ENCODE data around the gene NKX2-3.

NKX2-3 gene

DNA sequence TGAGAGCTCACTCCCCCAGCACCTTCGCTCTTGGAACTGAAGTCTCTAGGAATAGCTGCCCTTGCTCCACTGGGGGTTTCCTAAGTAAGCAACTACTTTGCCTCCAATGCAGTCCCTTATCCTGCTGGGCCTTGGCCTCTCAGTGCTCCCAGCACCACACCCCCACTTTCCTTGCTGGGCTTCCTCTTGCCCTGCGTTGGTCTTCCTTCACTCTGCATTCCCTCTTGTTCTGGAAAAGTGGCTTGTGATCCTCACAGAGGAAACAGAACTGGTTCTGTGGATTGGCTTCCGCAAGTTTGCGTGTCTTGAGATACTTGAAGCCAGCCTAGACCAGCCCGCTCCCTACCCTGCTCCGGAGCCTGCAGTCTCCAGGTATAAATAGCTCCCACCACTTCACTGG, 6.4 kb downstream of the NKX2-3 start:
- DNase-seq: no peak

DNA sequence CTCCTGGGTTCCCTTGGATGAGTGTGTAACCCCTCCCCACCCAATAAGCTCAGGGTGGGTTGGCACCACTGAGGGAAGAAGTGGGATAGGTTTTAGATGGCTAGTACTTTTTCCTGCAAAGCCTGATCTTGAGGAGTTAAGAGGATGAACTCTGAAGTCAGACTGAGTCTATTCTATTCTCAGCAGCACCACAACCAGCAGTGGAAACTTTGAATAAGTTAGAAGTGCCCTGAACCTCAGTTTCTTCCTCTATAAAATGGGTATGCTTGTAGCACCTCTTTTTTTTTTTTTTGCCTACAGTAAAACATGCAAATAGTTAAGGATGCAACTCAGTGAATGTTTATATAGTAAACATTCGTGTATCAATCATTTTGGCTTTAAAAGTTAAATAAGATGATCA, 7.1 kb downstream of the NKX2-3 start:
- no peak for DNase-seq

DNA sequence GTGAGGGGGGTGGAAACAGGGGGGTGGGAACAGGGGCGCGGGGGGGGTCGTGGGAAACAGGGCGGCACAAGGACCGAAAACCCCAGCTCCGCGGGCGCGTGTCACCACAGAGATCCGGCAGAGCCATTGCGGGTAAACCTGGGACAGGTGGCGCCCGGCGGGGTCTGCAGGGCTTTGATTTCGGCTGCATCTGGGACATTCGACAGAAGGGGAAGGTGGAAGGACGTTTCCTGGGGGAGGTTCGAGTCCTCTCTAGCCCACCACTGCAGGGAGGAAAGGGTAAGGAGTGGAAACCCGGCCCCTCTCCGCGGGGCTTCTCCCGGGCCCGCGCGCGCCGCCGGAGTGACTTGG, 7.5 kb downstream of the NKX2-3 start:
- DNase-seq: no peak

DNA sequence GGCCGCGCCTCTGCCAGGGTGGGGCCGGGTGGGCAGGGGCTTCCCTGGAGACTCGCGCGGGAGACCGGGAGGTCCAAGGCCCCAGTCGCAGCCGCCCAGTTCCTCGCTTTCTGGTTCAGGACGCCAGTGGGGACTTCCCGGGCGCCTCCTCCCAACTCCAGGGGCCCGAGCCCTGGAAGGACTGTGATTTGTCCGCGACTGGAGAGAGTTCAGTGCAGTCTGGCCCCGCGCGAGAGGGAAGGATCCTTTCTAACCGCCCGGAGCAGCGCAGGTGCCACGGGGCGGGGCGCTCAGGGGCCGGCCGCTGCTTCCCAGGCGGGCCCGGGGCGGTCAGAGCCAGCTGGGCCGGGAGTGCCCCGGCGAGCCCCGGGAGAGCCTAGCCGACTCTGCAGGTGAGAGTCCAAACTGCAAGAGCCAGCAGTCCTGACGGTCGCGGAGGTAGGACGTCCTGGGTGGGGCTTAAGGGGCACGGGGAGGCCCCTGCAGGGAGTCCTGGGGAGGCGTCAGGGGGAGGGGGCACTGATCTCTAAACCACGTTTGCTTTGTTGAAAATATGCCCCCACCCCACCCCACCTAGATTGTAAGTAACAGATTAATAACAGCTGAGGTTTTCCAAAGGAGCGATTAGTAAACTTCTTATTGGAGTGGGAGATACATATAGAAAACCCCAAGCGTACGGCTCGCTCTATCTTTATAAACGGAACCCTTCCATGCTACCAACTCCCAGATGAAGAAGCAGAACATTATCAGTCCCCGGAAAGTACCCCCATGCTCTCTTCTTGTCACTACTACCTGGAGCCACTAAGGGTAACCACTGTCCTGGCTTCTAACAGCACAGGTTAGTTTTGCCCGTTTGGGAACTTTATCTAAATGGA, 8.2 kb downstream of the NKX2-3 start:
- DNase-seq: peak; percentile 32

DNA sequence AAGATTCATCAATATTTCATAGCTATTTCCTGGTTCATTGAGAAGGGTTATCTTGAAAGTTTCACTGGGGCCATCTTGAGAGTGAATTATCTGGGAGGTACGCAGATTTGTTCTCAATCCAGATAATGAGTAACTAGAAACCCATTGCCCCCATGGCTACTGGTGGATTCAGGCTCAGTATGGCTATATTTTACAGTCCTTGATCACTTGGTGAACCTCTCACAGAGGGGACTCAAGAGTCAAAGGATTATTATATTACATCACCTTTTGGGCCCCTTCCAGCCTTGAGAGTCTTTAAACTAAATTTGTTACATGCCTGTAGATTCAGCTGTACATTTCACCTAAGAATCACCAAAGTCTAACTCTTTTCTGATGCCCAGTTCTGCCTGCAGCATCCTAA, 11.6 kb downstream of the NKX2-3 start:
- DNase-seq: no peak

DNA sequence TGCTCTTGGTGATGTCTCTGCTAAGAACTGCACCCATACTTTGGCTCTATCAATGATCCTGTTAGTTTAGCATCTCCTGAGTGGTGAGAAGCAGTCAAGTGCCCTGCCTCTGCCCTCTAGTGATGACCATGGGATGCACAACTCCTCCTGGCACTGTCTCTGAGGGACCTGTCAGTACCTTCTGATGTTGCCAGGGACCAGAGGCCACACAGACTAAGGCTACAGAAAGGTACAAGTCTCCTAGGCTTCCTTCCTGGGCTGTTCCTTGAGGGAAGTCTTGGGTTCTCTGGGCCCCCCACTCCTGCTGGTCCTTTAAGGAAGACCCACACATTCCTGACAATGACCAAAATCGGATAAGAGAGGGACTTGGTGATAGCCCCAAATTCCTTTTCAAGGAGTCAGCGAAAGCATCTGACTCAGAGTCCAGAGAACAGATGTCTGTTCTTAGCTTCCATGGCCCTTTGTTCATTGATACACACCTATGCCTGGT, 15.3 kb downstream of the NKX2-3 start:
- peak; percentile 14 for DNase-seq

DNA sequence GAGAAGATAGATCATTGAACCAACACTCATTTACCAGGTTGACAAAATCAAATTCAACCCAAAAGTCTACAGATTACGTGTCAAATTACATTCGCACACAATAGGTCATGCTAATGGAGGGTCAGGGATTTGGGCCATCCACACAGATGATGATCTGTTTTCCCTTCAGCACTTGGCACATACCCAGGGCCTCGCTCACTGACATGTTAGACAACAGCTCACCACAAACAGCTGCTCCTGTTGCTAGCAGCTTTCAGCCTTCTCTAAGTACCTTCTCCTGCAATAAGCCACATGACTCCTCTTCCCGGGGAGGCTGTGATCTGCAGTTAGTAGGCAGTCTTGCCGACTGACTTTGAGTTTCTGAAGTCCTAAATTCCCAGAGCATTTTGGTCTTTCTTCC, 18.4 kb downstream of the NKX2-3 start:
- peak; percentile 93 for DNase-seq

DNA sequence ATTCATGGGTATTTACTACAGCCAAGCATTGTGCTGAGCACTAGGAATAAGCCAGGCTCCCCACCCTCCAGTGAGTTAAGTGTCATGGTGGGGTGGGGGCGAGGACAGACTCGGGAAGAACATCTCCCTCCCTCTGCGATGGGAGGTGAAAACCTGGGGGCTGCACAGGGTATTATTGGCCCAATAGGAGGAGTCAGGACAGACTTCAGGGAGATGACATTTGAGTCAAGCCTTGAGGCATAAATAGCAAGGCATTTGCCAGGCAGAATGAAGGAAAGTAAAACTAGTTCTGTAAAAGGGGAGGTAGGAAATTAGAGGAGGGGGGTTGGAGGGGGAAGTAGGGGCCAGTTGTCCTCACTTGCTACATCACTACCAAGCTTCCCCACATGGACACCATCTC, 18.9 kb downstream of the NKX2-3 start:
- peak; percentile 41 for DNase-seq

DNA sequence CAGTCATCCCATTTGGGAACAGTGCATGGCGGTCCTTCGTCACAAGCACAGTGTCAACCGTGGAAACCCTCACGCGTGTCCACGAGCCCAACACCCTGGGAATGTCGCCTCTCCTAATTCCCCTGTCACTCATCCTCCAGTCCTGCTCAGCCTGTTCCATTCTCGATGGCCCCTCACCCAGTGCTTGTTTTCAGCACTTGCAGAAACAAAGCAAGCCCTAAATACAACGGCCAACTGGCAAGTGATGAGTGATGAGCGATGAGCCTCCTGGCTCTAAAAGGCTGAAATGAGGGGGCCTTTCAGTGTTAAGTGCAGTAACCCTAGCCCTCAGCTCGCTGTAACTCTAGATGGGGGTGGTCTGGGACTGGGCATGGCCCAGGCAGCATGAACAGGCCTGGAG, 22.6 kb downstream of the NKX2-3 start:
- DNase-seq: no peak

DNA sequence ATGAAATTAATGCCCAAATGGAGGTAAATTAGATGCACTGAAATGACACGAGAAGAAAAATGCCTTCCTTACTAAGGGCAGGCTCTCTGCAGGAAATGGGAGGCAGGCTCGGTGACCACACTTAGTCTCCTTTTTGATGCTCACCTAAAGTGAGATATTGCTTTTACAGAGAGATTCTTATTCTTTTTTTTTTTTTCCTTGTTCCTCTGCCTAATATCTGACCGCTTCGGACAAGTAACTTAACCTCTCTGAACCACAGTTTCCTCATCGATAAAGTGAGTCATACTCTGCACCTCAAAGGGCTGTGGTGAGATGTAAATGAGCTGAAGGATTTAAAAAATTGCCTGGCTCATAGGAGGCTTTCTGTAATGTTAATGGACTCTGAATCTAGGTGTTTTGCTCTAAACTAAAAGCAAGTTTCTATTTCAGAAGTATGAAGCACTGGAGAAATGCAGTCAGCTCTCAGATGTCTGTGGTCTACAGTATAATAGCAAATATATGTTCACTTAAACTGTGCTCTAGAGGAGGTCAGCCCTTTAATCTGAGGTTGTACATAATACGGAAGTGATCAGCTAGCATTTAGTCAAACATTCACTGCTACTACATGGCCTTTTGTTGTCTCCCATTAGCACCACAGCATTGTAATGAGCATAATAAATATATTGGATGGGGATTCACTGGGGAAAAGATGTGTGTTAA, 23.2 kb downstream of the NKX2-3 start:
- DNase-seq: no peak

DNA sequence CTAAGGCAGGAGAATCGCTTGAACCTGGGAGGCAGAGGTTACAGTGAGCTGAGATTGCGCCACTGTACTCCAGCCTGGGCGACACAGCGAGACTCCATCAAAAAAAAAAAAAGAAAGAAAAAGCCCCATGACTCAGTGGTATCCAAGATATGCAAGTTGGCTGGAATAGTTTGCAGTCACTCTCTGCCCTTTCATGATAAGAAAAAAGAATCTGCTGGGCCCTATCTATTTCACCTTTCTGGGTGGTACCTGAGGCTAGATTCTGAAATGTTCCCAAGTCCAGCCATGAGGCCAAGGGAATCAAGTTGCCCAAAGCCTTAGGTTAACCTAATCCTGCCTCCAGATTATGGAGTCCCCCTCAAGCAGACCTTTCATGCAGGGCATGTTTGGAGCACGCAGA, 24.3 kb downstream of the NKX2-3 start:
- no peak for DNase-seq

DNA sequence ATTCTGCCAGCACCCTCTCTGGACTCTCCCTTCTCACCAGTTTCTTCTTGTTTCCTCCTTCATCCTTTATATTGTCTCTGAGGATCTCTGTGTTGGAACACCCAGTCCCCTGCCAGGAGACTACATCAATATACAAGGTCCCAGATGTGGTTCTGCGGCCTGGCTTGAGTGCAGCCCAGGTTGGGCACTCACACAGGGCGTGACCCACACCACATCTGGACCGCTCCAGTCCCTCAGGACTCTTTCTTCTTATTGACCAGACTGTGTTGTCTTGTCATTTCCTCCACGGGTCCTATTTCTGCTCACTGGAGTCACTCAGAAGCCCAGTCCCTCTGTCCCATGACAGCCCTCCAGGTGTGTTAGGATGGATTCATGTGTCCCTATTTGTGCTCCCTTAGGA, 26.0 kb downstream of the NKX2-3 start:
- DNase-seq: no peak

DNA sequence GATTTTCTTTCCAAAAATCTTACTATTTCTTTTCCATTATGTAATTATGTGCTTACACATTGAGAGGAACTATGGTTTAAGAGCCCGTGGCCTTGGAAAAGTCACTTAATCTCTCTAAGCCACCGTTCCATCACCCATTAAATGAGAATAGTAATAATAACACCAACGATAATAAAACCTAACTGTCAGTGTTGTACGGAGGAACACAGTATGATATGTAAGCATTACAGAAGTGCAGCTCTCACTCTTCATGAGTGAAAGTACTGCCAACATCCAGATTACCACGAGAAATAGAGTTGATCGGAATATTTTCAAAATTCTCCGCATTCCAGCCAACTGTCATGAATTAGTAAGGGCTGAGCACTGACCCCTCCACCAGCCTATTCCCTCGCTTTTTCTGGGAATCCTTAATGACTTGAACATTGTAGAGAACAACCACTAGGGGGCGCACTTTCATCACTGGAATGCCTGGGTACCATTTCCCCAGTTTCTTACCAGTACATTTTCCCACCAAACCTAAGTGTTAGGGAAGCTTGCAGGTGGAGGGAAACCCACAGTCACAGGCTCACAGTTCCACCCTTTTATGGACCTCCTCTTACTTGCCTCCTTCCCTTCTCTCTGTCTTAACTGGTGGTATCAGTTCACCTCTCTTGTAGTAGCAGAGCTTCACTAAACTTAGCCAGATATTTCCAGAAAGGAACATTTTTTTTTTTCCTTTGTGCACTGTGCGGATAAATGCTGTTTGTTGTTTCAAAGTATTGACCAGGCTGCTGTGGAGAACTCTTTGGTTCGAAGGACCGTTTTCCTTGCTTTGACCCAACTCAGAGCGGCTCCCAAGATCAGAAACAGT, 27.8 kb downstream of the NKX2-3 start:
- DNase-seq: peak; percentile 68

DNA sequence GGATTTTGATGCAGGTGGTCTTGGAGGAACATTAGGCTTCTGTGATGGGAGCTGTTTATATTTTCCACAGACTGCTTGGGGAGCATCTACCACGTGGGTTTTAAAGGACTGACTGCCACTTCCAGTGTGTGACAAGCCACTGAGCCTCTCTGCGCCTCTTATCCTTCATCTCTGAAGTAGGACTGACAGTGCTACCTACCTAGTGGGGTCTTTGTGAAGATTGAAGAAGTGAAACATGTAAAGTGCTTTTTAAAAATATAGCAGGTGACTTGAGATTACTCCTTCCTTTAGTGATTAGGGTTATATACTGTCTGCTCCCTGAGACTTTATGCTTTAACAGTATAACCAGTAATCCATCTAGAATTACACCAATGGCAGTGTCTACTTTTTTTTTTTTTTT, 29.9 kb downstream of the NKX2-3 start:
- DNase-seq: no peak

DNA sequence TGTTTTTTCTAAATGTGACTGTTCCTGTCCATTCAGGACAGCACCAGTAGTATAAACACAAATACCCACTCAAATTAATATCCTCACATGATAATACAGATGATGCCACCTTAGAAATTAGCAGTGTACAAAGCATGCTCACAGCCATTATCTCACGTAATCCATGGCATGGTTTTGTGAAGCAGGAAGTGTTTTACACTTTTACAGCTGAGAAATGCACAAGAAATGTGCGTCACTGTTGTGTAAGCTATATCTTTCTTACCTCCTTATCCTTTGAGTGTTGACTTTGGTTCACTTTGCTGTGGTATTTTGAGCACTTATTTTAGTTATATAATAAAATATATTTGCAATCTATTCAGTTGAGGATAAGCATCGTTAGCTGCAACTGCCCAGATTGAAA, 31.6 kb downstream of the NKX2-3 start:
- DNase-seq: no peak

DNA sequence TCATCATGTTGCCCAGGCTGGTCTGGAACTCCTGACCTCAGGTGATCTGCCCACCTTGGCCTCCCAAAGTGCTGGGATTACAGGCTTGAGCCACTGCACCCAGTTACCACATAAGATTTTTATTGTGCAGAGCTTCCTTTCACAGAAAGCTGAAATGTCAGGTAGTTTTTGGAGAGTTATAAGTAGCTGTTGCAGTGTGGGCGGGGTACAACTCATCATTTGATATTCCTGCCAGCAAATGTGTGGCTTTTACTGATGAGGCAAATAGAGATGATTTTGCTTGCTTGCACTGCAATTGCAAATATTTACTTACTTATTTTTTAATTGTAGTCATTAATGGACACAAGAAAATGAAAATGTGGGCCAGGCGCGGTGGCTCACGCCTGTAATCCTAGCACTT, 32.4 kb downstream of the NKX2-3 start:
- DNase-seq: no peak

DNA sequence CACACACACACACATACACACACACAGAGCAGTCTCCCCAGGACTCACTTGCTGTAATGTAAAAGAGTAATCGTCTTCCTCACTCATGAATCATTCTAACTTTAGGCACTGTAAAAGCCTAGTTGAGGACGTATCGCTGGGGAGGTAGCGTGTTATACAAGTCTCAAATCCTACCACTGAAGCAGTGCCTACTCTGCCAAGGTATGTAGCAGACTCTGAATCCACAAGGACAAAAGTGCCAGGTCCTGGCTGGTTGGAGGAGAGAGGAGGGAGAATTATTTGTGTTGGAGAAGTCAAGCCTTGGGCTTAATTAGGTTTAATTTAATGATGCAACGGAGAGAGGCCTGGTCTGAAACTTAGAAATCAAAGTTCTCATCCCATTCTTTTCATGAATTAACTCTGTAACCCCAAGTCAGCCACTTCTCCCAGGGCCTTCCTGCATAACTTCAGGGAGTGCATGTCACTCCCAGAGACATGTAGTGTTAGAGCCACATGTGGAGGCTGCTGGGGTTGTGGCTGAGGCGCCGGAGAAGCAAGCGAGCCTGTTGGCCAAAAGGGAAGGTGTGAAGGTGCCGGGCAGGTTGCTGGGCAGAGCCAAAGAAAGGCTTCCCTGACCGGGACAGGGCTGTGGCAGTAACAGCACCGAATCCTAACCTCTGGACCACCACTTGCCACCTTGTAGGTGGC, 36.7 kb downstream of the NKX2-3 start:
- no peak for DNase-seq

DNA sequence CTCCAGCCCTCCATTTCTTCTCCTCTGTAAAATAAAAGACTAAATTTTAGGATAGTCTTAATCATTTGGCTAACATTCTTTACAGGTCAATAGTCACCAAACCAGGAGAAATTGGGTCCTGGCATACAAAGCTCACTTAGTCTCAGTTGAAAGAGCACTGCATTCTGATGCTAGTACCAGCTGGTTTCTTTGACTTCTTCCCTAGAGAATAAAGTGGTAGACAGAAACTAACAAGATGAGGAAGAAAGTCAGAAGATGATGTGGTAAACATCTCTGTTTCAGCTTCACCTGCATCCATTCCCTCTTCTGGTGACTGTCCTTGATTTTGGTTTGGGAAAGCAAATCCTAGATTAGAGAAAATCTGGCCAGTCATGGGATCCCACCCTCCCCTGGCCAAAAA, 37.2 kb downstream of the NKX2-3 start:
- DNase-seq: no peak

DNA sequence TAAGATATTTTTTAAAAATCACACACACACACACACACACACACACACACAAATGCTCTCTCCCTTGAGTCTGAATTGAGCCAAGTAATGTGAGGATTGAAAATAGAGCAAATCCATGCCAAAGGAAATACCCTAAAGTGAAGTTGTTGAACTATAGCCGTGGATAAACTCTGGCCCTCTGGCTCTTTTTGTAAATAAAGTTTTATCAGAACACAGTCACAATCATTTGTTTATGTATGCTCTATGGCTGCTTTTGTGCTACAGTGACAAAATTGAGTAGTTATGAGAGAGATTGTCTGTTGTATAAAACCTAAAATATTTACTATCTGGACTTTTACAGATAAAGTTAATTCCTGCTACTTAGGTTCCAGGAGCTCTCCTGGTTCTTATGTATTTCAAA, 39.1 kb downstream of the NKX2-3 start:
- no peak for DNase-seq

DNA sequence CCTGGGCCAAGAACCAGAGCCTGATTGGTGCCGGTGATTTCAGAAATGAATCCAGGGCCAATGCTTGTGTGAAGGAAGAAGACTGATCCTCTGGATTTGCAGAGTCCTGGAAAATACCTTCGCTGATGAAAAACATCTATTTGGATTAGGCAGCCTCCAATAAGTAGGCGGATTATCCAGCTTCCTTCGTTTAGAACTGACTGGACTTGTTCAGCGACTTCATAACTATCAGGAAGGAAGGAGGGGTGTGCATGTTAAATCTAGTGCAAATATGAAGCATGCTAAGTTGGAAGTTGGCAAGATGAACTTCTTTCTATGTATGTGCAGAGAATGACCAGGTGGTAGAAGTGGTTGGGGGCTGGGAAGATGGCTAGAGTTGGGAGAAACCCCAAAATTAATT, 41.0 kb downstream of the NKX2-3 start:
- DNase-seq: no peak

DNA sequence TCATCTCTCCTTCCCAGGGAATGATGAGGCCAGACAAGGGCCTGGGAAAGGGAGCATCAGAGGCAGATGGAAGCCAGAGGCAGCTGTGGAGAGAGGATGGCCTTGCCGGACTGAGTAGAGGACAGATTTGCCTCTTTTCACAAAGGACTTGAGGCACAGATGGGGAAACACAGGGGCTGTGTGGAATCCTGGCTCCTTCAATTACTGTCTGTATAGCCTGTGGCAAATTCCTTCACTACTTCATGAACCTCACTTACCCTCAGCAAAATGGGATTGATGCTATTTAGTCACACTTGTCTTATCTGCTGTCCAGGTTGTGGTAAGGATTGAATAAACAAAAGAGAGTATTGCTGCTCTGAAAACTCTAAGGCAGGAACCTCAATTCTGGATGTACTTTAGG, 47.2 kb downstream of the NKX2-3 start:
- DNase-seq: no peak

DNA sequence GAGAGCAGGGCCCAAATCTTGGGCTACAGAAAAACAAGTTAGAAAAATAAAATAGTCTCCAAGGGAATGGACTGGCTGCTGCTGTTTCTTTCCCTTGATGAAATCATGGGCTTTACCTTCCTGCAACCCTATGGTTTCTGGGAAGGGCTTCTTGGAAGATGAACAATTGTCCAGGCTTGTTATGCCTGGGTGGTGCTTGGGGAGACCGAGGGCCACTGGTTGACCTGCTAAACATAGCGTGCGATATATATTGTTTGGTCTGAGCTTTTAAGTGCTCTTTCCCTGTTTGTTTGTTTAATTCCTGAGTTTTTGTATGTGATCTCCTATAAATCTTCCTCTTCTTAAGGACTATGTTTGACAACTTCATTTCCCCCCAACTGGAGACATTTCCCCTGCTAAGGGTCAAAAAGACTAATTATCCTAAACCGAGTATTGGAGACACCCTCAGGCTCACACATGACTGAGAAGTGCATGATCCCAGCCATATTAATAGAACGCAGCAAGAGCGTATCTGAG, 49.6 kb downstream of the NKX2-3 start:
- no peak for DNase-seq

DNA sequence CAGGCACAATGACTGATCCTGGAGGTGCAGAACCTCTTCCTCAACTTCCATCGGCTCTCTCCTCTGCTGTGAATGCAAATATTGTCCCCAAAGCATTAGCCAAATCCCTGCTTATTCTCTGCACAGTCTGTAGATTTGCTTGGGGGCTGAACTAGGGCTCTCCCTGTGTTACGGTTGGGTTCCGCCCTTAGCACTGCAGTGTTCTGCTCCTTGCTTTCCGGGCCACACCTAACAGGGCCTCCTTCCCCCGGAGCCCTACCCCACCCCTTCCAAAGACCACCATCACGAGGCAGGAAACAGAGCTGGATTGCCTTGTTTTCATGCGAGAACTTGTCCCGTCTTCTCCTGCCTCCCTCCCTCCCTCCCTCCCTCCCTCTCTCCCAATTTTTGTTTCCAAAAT, 50.9 kb downstream of the NKX2-3 start:
- no peak for DNase-seq
